Measurements from ENCODE around the gene GRK5.

The GRK5 gene

GRCh38 chr10:119211625-119212441, 4.5 kb downstream of the GRK5 start:
- Histone ChIP-seq H3K56ac (ENCODE audit: low read length) (peak overlapping the region; percentile 4), H3K36me3 (ENCODE audit: control insufficient read depth, insufficient read depth, low read length) (no peaks in the 10 kb centered on the region), H2BK120ac (ENCODE audit: low read depth, low read length) (no peak overlapping the region), H4K8ac (ENCODE audit: low read depth, low read length) (no peak overlapping the region), H3K79me2 (ENCODE audit: control insufficient read depth, insufficient read depth, low read length) (no peaks in the 10 kb centered on the region), H4K5ac (ENCODE audit: low read length) (no peak overlapping the region), H3K27ac (ENCODE audit: low read depth, low read length) (no peak overlapping the region), H3K79me1 (ENCODE audit: low read length) (no peaks in the 10 kb centered on the region), H2BK15ac (replicated peaks; ENCODE audit: low read depth) (no peak overlapping the region), H3K23ac (ENCODE audit: low read length) (no peak overlapping the region), H3K4me3 (ENCODE audit: low read length) (no peak overlapping the region), H2AK5ac (ENCODE audit: low read length) (no peak overlapping the region), H3K4ac (ENCODE audit: low read depth, low read length) (no peak overlapping the region), H3K4me2 (ENCODE audit: low read length) (no peak overlapping the region), H3K27me3 (ENCODE audit: insufficient read depth, low read length, poor library complexity) (peaks cover 8% of the 10 kb centered on the region), H3K4me1 (ENCODE audit: control insufficient read depth, low read depth, low read length) (peaks cover 8% of the 10 kb centered on the region), H3K9ac (ENCODE audit: low read length) (no peak overlapping the region), H2BK5ac (ENCODE audit: low read length) (peak overlapping the region; percentile 14), H3K18ac (ENCODE audit: low read length) (no peak overlapping the region)
- peak; percentile 57 for DNase-seq
- no CpG with 5 or more reads among the region's 12 CpGs for WGBS (ENCODE audit: extremely low coverage, insufficient coverage, low lambda C conversion rate)

DNA sequence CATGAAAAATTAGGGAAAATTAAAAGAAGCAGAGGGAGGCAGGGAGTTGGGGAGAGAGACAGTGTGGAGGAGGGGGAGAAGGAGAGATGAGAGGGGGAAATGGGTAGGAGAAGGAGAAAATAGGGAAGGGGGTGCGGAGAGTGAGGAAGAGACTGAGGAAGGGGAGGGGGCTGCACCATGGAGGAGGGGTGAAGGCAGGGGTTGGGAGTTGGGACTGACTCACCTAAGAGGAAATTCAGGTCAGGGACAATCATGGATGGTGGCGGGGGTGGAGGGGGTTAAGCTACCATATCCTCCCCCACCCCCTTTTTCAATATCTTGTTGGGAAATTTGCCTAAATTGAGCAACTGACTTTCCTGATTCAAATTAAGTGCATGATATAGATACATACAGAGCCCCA, 8.0 kb downstream of the GRK5 start:
- no peak overlapping the region for H3K9ac ChIP-seq (ENCODE audit: low read length)
- no peaks in the 10 kb centered on the region for H3K79me2 ChIP-seq (ENCODE audit: control insufficient read depth, insufficient read depth, low read length)
- no peak overlapping the region for H3K4me3 ChIP-seq (ENCODE audit: low read length)
- H3K4me1 ChIP-seq (ENCODE audit: control insufficient read depth, low read depth, low read length): peaks cover 12% of the 10 kb centered on the region
- no peaks in the 10 kb centered on the region for H3K36me3 ChIP-seq (ENCODE audit: control insufficient read depth, insufficient read depth, low read length)
- no peak overlapping the region for H2BK15ac ChIP-seq (replicated peaks; ENCODE audit: low read depth)
- no peak overlapping the region for H2BK5ac ChIP-seq (ENCODE audit: low read length)
- H4K5ac ChIP-seq (ENCODE audit: low read length): no peak overlapping the region
- no peak overlapping the region for H2BK120ac ChIP-seq (ENCODE audit: low read depth, low read length)
- peaks cover 2% of the 10 kb centered on the region for H3K79me1 ChIP-seq (ENCODE audit: low read length)
- H3K4me2 ChIP-seq (ENCODE audit: low read length): no peak overlapping the region
- 100% methylated on average over 1 of the region's 2 CpGs for WGBS (ENCODE audit: extremely low coverage, insufficient coverage, low lambda C conversion rate)
- no peak overlapping the region for H3K27ac ChIP-seq (ENCODE audit: low read depth, low read length)
- H2AK5ac ChIP-seq (ENCODE audit: low read length): no peak overlapping the region
- no peak overlapping the region for H3K56ac ChIP-seq (ENCODE audit: low read length)
- H3K18ac ChIP-seq (ENCODE audit: low read length): no peak overlapping the region
- H3K23ac ChIP-seq (ENCODE audit: low read length): no peak overlapping the region
- no peak overlapping the region for H4K8ac ChIP-seq (ENCODE audit: low read depth, low read length)
- DNase-seq: no peak
- H3K4ac ChIP-seq (ENCODE audit: low read depth, low read length): no peak overlapping the region
- H3K27me3 ChIP-seq (ENCODE audit: insufficient read depth, low read length, poor library complexity): no peaks in the 10 kb centered on the region

DNA sequence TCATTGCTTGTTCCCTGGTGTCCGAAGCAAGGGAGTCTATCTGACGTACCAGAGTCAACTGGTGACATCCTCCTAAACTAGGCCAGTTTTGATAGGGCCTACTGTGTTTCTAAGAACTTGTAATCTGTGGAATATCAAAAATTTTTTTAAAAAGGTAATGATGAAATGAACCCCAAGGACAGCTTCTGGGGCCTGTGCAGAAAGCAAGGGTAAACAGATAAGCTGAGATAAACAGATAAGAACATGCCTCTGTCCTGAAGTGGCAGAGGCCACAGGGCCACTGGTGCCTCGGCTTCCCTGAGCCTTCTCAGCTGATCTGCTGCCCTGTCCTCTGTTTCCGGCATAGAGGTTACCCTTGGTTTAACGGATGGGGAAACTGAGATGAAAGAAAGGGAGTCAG, 8.8 kb downstream of the GRK5 start:
- peaks cover 12% of the 10 kb centered on the region for H3K4me1 ChIP-seq (ENCODE audit: control insufficient read depth, low read depth, low read length)
- no peak overlapping the region for H3K9ac ChIP-seq (ENCODE audit: low read length)
- no peak overlapping the region for H4K5ac ChIP-seq (ENCODE audit: low read length)
- H3K36me3 ChIP-seq (ENCODE audit: control insufficient read depth, insufficient read depth, low read length): no peaks in the 10 kb centered on the region
- H3K56ac ChIP-seq (ENCODE audit: low read length): no peak overlapping the region
- H4K8ac ChIP-seq (ENCODE audit: low read depth, low read length): no peak overlapping the region
- no CpG with 5 or more reads among the region's 5 CpGs for WGBS (ENCODE audit: extremely low coverage, insufficient coverage, low lambda C conversion rate)
- H2BK120ac ChIP-seq (ENCODE audit: low read depth, low read length): no peak overlapping the region
- no peak overlapping the region for H3K27ac ChIP-seq (ENCODE audit: low read depth, low read length)
- no peak overlapping the region for H3K23ac ChIP-seq (ENCODE audit: low read length)
- H3K4ac ChIP-seq (ENCODE audit: low read depth, low read length): no peak overlapping the region
- H3K18ac ChIP-seq (ENCODE audit: low read length): no peak overlapping the region
- no peak overlapping the region for H2BK5ac ChIP-seq (ENCODE audit: low read length)
- H3K79me1 ChIP-seq (ENCODE audit: low read length): peaks cover 2% of the 10 kb centered on the region
- no peak overlapping the region for H3K4me3 ChIP-seq (ENCODE audit: low read length)
- DNase-seq: no peak
- H2AK5ac ChIP-seq (ENCODE audit: low read length): no peak overlapping the region
- no peak overlapping the region for H2BK15ac ChIP-seq (replicated peaks; ENCODE audit: low read depth)
- H3K4me2 ChIP-seq (ENCODE audit: low read length): no peak overlapping the region
- H3K27me3 ChIP-seq (ENCODE audit: insufficient read depth, low read length, poor library complexity): no peaks in the 10 kb centered on the region
- no peaks in the 10 kb centered on the region for H3K79me2 ChIP-seq (ENCODE audit: control insufficient read depth, insufficient read depth, low read length)

DNA sequence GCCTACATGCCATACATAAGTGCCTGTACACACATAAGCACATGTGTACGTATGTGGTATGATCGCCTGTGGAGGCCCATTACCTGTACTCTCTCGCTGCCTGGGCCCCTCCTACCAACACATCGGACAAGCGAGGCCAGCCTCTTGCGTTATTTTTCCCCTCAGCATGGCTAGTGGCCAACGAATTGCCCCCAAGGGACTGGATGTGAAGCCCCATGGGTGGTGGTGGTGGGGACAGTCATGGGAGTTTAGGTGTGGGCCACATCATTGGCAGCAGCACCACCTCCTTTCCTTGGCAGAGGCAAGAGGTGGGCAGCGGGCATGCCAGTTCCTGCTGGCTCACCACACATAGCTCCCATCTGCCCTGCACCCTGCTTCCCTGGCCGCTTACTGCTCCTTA, 10.0 kb downstream of the GRK5 start:
- no peaks in the 10 kb centered on the region for H3K36me3 ChIP-seq (ENCODE audit: control insufficient read depth, insufficient read depth, low read length)
- no CpG with 5 or more reads among the region's 9 CpGs for WGBS (ENCODE audit: extremely low coverage, insufficient coverage, low lambda C conversion rate)
- H3K79me1 ChIP-seq (ENCODE audit: low read length): peaks cover 2% of the 10 kb centered on the region
- no peak overlapping the region for H3K9ac ChIP-seq (ENCODE audit: low read length)
- H4K8ac ChIP-seq (ENCODE audit: low read depth, low read length): no peak overlapping the region
- H2BK120ac ChIP-seq (ENCODE audit: low read depth, low read length): no peak overlapping the region
- H3K18ac ChIP-seq (ENCODE audit: low read length): no peak overlapping the region
- H3K23ac ChIP-seq (ENCODE audit: low read length): no peak overlapping the region
- H3K27me3 ChIP-seq (ENCODE audit: insufficient read depth, low read length, poor library complexity): no peaks in the 10 kb centered on the region
- no peak overlapping the region for H4K5ac ChIP-seq (ENCODE audit: low read length)
- no peak overlapping the region for H3K56ac ChIP-seq (ENCODE audit: low read length)
- no peak overlapping the region for H3K4me3 ChIP-seq (ENCODE audit: low read length)
- DNase-seq: no peak
- H2BK5ac ChIP-seq (ENCODE audit: low read length): no peak overlapping the region
- no peak overlapping the region for H3K27ac ChIP-seq (ENCODE audit: low read depth, low read length)
- no peaks in the 10 kb centered on the region for H3K79me2 ChIP-seq (ENCODE audit: control insufficient read depth, insufficient read depth, low read length)
- H3K4ac ChIP-seq (ENCODE audit: low read depth, low read length): no peak overlapping the region
- H3K4me1 ChIP-seq (ENCODE audit: control insufficient read depth, low read depth, low read length): peaks cover 9% of the 10 kb centered on the region
- no peak overlapping the region for H2AK5ac ChIP-seq (ENCODE audit: low read length)
- no peak overlapping the region for H3K4me2 ChIP-seq (ENCODE audit: low read length)
- H2BK15ac ChIP-seq (replicated peaks; ENCODE audit: low read depth): no peak overlapping the region

- H3K27me3 ChIP-seq (ENCODE audit: insufficient read depth, low read length, poor library complexity): no peaks in the 10 kb centered on the region
- no peak overlapping the region for H2AK5ac ChIP-seq (ENCODE audit: low read length)
- H3K36me3 ChIP-seq (ENCODE audit: control insufficient read depth, insufficient read depth, low read length): no peaks in the 10 kb centered on the region
- H3K9ac ChIP-seq (ENCODE audit: low read length): no peak overlapping the region
- H3K79me1 ChIP-seq (ENCODE audit: low read length): peaks cover 2% of the 10 kb centered on the region
- H3K4me1 ChIP-seq (ENCODE audit: control insufficient read depth, low read depth, low read length): peaks cover 9% of the 10 kb centered on the region
- H3K18ac ChIP-seq (ENCODE audit: low read length): no peak overlapping the region
- no peak overlapping the region for H4K5ac ChIP-seq (ENCODE audit: low read length)
- no peak overlapping the region for H2BK120ac ChIP-seq (ENCODE audit: low read depth, low read length)
- no peak overlapping the region for H3K27ac ChIP-seq (ENCODE audit: low read depth, low read length)
- H3K4ac ChIP-seq (ENCODE audit: low read depth, low read length): no peak overlapping the region
- DNase-seq: no peak
- no peak overlapping the region for H3K4me2 ChIP-seq (ENCODE audit: low read length)
- H2BK15ac ChIP-seq (replicated peaks; ENCODE audit: low read depth): no peak overlapping the region
- no peak overlapping the region for H3K23ac ChIP-seq (ENCODE audit: low read length)
- H3K79me2 ChIP-seq (ENCODE audit: control insufficient read depth, insufficient read depth, low read length): no peaks in the 10 kb centered on the region
- WGBS (ENCODE audit: extremely low coverage, insufficient coverage, low lambda C conversion rate): no CpG with 5 or more reads among the region's 4 CpGs
- H3K4me3 ChIP-seq (ENCODE audit: low read length): no peak overlapping the region
- no peak overlapping the region for H2BK5ac ChIP-seq (ENCODE audit: low read length)
- H3K56ac ChIP-seq (ENCODE audit: low read length): no peak overlapping the region
- H4K8ac ChIP-seq (ENCODE audit: low read depth, low read length): no peak overlapping the region
These were observed 10.7 kb downstream of the GRK5 start for GRCh38 chr10:119217991-119218490.

- H3K79me1 ChIP-seq (ENCODE audit: low read length): peaks cover 2% of the 10 kb centered on the region
- H3K4me1 ChIP-seq (ENCODE audit: control insufficient read depth, low read depth, low read length): peaks cover 9% of the 10 kb centered on the region
- no peak overlapping the region for H3K18ac ChIP-seq (ENCODE audit: low read length)
- no peak overlapping the region for H4K5ac ChIP-seq (ENCODE audit: low read length)
- no peak overlapping the region for H3K27ac ChIP-seq (ENCODE audit: low read depth, low read length)
- no peak overlapping the region for H3K4ac ChIP-seq (ENCODE audit: low read depth, low read length)
- no peak overlapping the region for H2BK5ac ChIP-seq (ENCODE audit: low read length)
- no peak overlapping the region for H3K23ac ChIP-seq (ENCODE audit: low read length)
- H2AK5ac ChIP-seq (ENCODE audit: low read length): no peak overlapping the region
- DNase-seq: no peak
- no peak overlapping the region for H3K4me3 ChIP-seq (ENCODE audit: low read length)
- H3K56ac ChIP-seq (ENCODE audit: low read length): no peak overlapping the region
- no peaks in the 10 kb centered on the region for H3K36me3 ChIP-seq (ENCODE audit: control insufficient read depth, insufficient read depth, low read length)
- H4K8ac ChIP-seq (ENCODE audit: low read depth, low read length): no peak overlapping the region
- H2BK120ac ChIP-seq (ENCODE audit: low read depth, low read length): no peak overlapping the region
- no CpG with 5 or more reads among the region's 5 CpGs for WGBS (ENCODE audit: extremely low coverage, insufficient coverage, low lambda C conversion rate)
- H3K4me2 ChIP-seq (ENCODE audit: low read length): no peak overlapping the region
- H3K27me3 ChIP-seq (ENCODE audit: insufficient read depth, low read length, poor library complexity): no peaks in the 10 kb centered on the region
- H3K79me2 ChIP-seq (ENCODE audit: control insufficient read depth, insufficient read depth, low read length): no peaks in the 10 kb centered on the region
- no peak overlapping the region for H2BK15ac ChIP-seq (replicated peaks; ENCODE audit: low read depth)
- no peak overlapping the region for H3K9ac ChIP-seq (ENCODE audit: low read length)
These were observed 12.5 kb downstream of the GRK5 start for GRCh38 chr10:119219871-119220270.

All from mesendoderm (in vitro differentiated cells).